NCI-H2196 treated with DMSO at 0.1 percent for 48 hours (cell line): ENCODE measurements around the gene NUDT2.

ENCODE experiments used
- DNase-seq: peaks from one replicate; lab custom pipeline; 2025; ENCODE audit not compliant: unreplicated experiment; lab: John Stamatoyannopoulos, UW

Gene NUDT2

GRCh38 chr9:34370335-34370969 is 41.1 kb downstream of the NUDT2 start:
- DNase-seq = no peak

- DNase-seq = no peak
These were observed 41.9 kb downstream of the NUDT2 start for GRCh38 chr9:34370970-34371880.

GRCh38 chr9:34371886-34372466 is 42.6 kb downstream of the NUDT2 start:
- DNase-seq = no peak

GRCh38 chr9:34372467-34373011 is 43.2 kb downstream of the NUDT2 start:
- DNase-seq = no peak

- no peak for DNase-seq
These were observed 44.4 kb downstream of the NUDT2 start for GRCh38 chr9:34373749-34374148.

- no peak for DNase-seq
These were observed 45.0 kb downstream of the NUDT2 start for GRCh38 chr9:34374339-34374738.

- DNase-seq = peak; percentile 5
These were observed 45.7 kb downstream of the NUDT2 start for GRCh38 chr9:34374905-34375552.

GRCh38 chr9:34375901-34376595 is 46.7 kb downstream of the NUDT2 start:
- peak; percentile 53 for DNase-seq

- DNase-seq = peak; percentile 98
These were observed 47.4 kb downstream of the NUDT2 start, which contains the start of gene MYORG for GRCh38 chr9:34376596-34377403. Gene MYORG, minus strand, starts transcription at chr9:34376898. Its CDS starts 3,955 bp downstream, at chr9:34372943.

- no peak for DNase-seq
These were observed 48.0 kb downstream of the NUDT2 start for GRCh38 chr9:34377404-34377746.

- no peak for DNase-seq
These were observed 49.1 kb downstream of the NUDT2 start for GRCh38 chr9:34378376-34379060.

- peak; percentile 61 for DNase-seq
These were observed 50.1 kb downstream of the NUDT2 start for GRCh38 chr9:34379334-34380033.

GRCh38 chr9:34380034-34380510 is 50.7 kb downstream of the NUDT2 start:
- DNase-seq = no peak

GRCh38 chr9:34380511-34381315 is 51.3 kb downstream of the NUDT2 start:
- DNase-seq = peak; percentile 23

- no peak for DNase-seq
These were observed 52.0 kb downstream of the NUDT2 start for GRCh38 chr9:34381323-34381722.

GRCh38 chr9:34382054-34382453 is 52.7 kb downstream of the NUDT2 start:
- DNase-seq = no peak

- no peak for DNase-seq
These were observed 53.5 kb downstream of the NUDT2 start for GRCh38 chr9:34382879-34383278.

GRCh38 chr9:34383904-34384303 is 54.5 kb downstream of the NUDT2 start:
- no peak for DNase-seq
